Suprapubic skin (tissue), 3 donors: ENCODE data around the gene CHIC2.

Source experiments
- EP300 ChIP-seq: sonication (generic); formaldehyde crosslinking; IDR thresholded peaks from one replicate; pipeline ENCODE4 v1.6.1; 2017; ENCODE audit warnings: antibody characterized with exemption
- TF ChIP-seq, protein P1 (sequence below), 2 donors: fragments of 200-600 bp in 1 of 2; fragments of 450-650 bp in 1 of 2; sonication (generic) in 1 of 2; IDR thresholded peaks; one replicate each; pipeline ENCODE4 v1.5.1; 2016 to 2019; ENCODE audit warnings: antibody characterized with exemption in 2 of 2, mild to moderate bottlenecking in 1 of 2, moderate library complexity in 1 of 2

- TF ChIP-seq, protein P1, sequence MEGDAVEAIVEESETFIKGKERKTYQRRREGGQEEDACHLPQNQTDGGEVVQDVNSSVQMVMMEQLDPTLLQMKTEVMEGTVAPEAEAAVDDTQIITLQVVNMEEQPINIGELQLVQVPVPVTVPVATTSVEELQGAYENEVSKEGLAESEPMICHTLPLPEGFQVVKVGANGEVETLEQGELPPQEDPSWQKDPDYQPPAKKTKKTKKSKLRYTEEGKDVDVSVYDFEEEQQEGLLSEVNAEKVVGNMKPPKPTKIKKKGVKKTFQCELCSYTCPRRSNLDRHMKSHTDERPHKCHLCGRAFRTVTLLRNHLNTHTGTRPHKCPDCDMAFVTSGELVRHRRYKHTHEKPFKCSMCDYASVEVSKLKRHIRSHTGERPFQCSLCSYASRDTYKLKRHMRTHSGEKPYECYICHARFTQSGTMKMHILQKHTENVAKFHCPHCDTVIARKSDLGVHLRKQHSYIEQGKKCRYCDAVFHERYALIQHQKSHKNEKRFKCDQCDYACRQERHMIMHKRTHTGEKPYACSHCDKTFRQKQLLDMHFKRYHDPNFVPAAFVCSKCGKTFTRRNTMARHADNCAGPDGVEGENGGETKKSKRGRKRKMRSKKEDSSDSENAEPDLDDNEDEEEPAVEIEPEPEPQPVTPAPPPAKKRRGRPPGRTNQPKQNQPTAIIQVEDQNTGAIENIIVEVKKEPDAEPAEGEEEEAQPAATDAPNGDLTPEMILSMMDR (IDR thresholded peaks at IDR 0.05), result no peak
- no peak for TF ChIP-seq EP300
Measured at GRCh38 chr4:54102531-54103106, 38.2 kb upstream of the CHIC2 start.
